ENCODE measurements around the gene MOSPD3. TPM values are rescaled to one million over a fixed set of nuclear protein-coding genes. Genes with fewer than 3 reads are reported as not detected.

MOSPD3 gene
- total RNA-seq, 6 experiments from 2014 or later: 8.6 to 19.3 (median 13.9) TPM

GRCh38 chr7:100580466-100581283, 31.7 kb upstream of the MOSPD3 start:
- intact Hi-C loops (cut with DNase I): loop anchor here in 1 of 2 donors (10.0 kb wide), 1 partner anchor 94 kb away; the partner anchor contains the start of gene GNB2
- no peak overlapping the region for H3K4me3 ChIP-seq
- H3K9me3 ChIP-seq: no peaks in the 10 kb centered on the region
- no peak overlapping the region for H3K27ac ChIP-seq
- peak in 1 of 3 donors; percentile 43 for DNase-seq
- TF ChIP-seq CTCF (IDR thresholded peaks at IDR 0.05): no peak
- no peak for TF ChIP-seq POLR2A (IDR thresholded peaks at IDR 0.05)
- H3K36me3 ChIP-seq: peaks cover 0 to 56% (median 16%) of the 10 kb centered on the region in 4 donors
- H3K27me3 ChIP-seq: no peaks in the 10 kb centered on the region
- H3K4me1 ChIP-seq: peaks cover 0 to 21% (median 5%) of the 10 kb centered on the region in 4 donors
- ATAC-seq: no peak
- 80% methylated on average over 5 of the region's 11 CpGs for WGBS (ENCODE audit: insufficient coverage, low coverage, low lambda C conversion rate, missing lambda C conversion rate)

- DNase-seq (peak in 1 of 3 donors; percentile 54), ATAC-seq (no peak)
- intact Hi-C loops (cut with DNase I): loop anchor here in 1 of 2 donors (10.0 kb wide), 1 partner anchor 93 kb away; the partner anchor contains the start of gene GNB2
- Histone ChIP-seq H3K4me1 (peaks cover 0 to 21% (median 6%) of the 10 kb centered on the region in 4 donors), H3K9me3 (no peaks in the 10 kb centered on the region), H3K27me3 (no peaks in the 10 kb centered on the region), H3K27ac (no peak overlapping the region), H3K4me3 (no peak overlapping the region), H3K36me3 (peaks cover 0 to 45% (median 14%) of the 10 kb centered on the region in 4 donors)
- WGBS (ENCODE audit: insufficient coverage, low coverage, low lambda C conversion rate, missing lambda C conversion rate): 93% methylated on average over 6 of the region's 20 CpGs
- TF ChIP-seq POLR2A (IDR thresholded peaks at IDR 0.05): no peak
- no peak for TF ChIP-seq CTCF (IDR thresholded peaks at IDR 0.05)
Observed at GRCh38 chr7:100582041-100582579, 30.2 kb upstream of the MOSPD3 start.

GRCh38 chr7:100582650-100583049, 29.7 kb upstream of the MOSPD3 start:
- no peak for DNase-seq
- peak overlapping the region in 1 of 3 donors; percentile 53 for H3K27ac ChIP-seq

More at GRCh38 chr7:100582650-100583049, 29.7 kb upstream of the MOSPD3 start:
- intact Hi-C loops (cut with DNase I): loop anchor here in 1 of 2 donors (10.0 kb wide), 1 partner anchor 92 kb away; the partner anchor contains the start of gene GNB2
- no peaks in the 10 kb centered on the region for H3K9me3 ChIP-seq
- no peak for ATAC-seq
- H3K4me1 ChIP-seq: peaks cover 0 to 21% (median 7%) of the 10 kb centered on the region in 4 donors
- 52% methylated on average over 6 of the region's 11 CpGs for WGBS (ENCODE audit: insufficient coverage, low coverage, low lambda C conversion rate, missing lambda C conversion rate)
- peak overlapping the region in 1 of 3 donors; percentile 99 for H3K4me3 ChIP-seq
- peaks cover 0 to 39% (median 14%) of the 10 kb centered on the region in 4 donors for H3K36me3 ChIP-seq
- TF ChIP-seq CTCF (IDR thresholded peaks at IDR 0.05) (no peak), POLR2A (IDR thresholded peaks at IDR 0.05) (no peak)
- no peaks in the 10 kb centered on the region for H3K27me3 ChIP-seq
